OCI-LY7 (cell line): ENCODE data around the gene WWTR1. TPM values are rescaled to one million over a fixed set of nuclear protein-coding genes. Genes with fewer than 3 reads are reported as not detected.

Experiments
- BruUV-seq: library from RNA; stranded (reverse); fragments of 400-500 nt; replicated peaks from 2 replicates; lab custom pipeline; 2021; lab: Mats Ljungman, UMichigan
- CTCF ChIA-PET: fragments of 300-600 bp; sonication (Branson Sonifier 250); formaldehyde crosslinking; loops from one replicate; lab custom pipeline; 2022; ENCODE audit warnings: antibody characterized with exemption; ENCODE audit not compliant: unreplicated experiment; lab: Charles Lee
- POLR2A ChIA-PET: fragments of 300-600 bp; sonication (Branson Sonifier 250); formaldehyde crosslinking; loops from one replicate; lab custom pipeline; 2022; ENCODE audit warnings: antibody characterized with exemption; lab: Charles Lee
- DNase-seq: peaks from one replicate; pipeline ENCODE4 v3.0.0-alpha.2; 2015; ENCODE audit warnings: low spot score
- H2AFZ ChIP-seq: fragments of 200-600 bp; sonication (generic), shearing (Covaris generic); 2 replicates; pipeline ENCODE4 v1.6.1; 2014; ENCODE audit warnings: mild to moderate bottlenecking, antibody characterized with exemption, low read length, moderate library complexity
- H3K27ac ChIP-seq: fragments of 200-600 bp; sonication (generic); 2 replicates; pipeline ENCODE4 v1.5.1; 2014; ENCODE audit warnings: mixed run types, low read depth, mild to moderate bottlenecking, moderate library complexity, low read length, inconsistent platforms; ENCODE audit not compliant: poor library complexity, severe bottlenecking
- H3K36me3 ChIP-seq: fragments of 200-600 bp; sonication (generic); 2 replicates; pipeline ENCODE4 v1.6.1; 2014; ENCODE audit warnings: mild to moderate bottlenecking, antibody characterized with exemption, low read length, moderate library complexity, mixed read lengths; ENCODE audit not compliant: insufficient read depth
- H3K4me1 ChIP-seq: fragments of 200-600 bp; sonication (generic); 2 replicates; pipeline ENCODE4 v1.5.1; 2014; ENCODE audit warnings: mild to moderate bottlenecking, low read length; ENCODE audit not compliant: insufficient read depth, poor library complexity, severe bottlenecking
- H3K4me2 ChIP-seq: fragments of 200-600 bp; sonication (generic); 2 replicates; pipeline ENCODE4 v1.6.1; 2014; ENCODE audit warnings: mild to moderate bottlenecking, low read length
- H3K4me3 ChIP-seq: fragments of 200-600 bp; sonication (generic); 2 replicates; pipeline ENCODE4 v1.5.1; 2014; ENCODE audit warnings: mild to moderate bottlenecking, low read depth, low read length; ENCODE audit not compliant: poor library complexity, severe bottlenecking
- H3K79me2 ChIP-seq: fragments of 200-600 bp; sonication (generic); 2 replicates; pipeline ENCODE4 v1.6.1; 2016; ENCODE audit warnings: low read depth, mild to moderate bottlenecking, low read length, moderate library complexity, mixed read lengths; ENCODE audit not compliant: insufficient read depth
- H3K9me2 ChIP-seq: fragments of 200-600 bp; sonication (generic); 2 replicates; pipeline ENCODE4 v1.6.1; 2016; ENCODE audit warnings: mild to moderate bottlenecking, low read length, mixed read lengths; ENCODE audit not compliant: insufficient read depth
- H3K9me3 ChIP-seq: fragments of 200-600 bp; sonication (generic); 2 replicates; pipeline ENCODE4 v1.6.1; 2014; ENCODE audit warnings: mild to moderate bottlenecking, mixed run types, low read length, mixed read lengths
- H4K20me1 ChIP-seq: fragments of 200-600 bp; sonication (generic); 2 replicates; pipeline ENCODE4 v1.6.1; 2014; ENCODE audit warnings: mild to moderate bottlenecking, antibody characterized with exemption, low read length, moderate library complexity, mixed read lengths; ENCODE audit not compliant: insufficient read depth
- EZH2phosphoT487 ChIP-seq: fragments of 200-600 bp; sonication (generic); IDR thresholded peaks from 2 replicates; pipeline ENCODE4 v1.6.1; 2018; ENCODE audit warnings: low read depth, borderline replicate concordance, mild to moderate bottlenecking, mixed run types, antibody characterized with exemption, low read length, moderate library complexity, mixed read lengths
- intact Hi-C: fragments of 100-400 bp; cut with micrococcal nuclease; formaldehyde crosslinking; loops from one replicate; pipeline ENCODE4 v1.10.0; 2022; ENCODE audit not compliant: unreplicated experiment
- total RNA-seq, 2 experiments: library from RNA; depleted of rRNA in 1 of 2; stranded (reverse); fragments of >200 nt in 1 of 2; shearing (Covaris generic) in 1 of 2; gene quantifications; 2 replicates each; pipeline ENCODE4 v1.2.3, GENCODE V29; 2014 to 2022
- TF ChIP-seq, protein P1 (sequence below): fragments of 200-600 bp; sonication (generic); conservative IDR thresholded peaks from 2 replicates; pipeline ENCODE4 v1.5.1; 2014; ENCODE audit warnings: mild to moderate bottlenecking, antibody characterized with exemption, low read length, moderate library complexity, mixed read lengths

WWTR1 gene
- total RNA-seq, 2 experiments from 2014 or later: 0.15 TPM; not detected in 1

DNA sequence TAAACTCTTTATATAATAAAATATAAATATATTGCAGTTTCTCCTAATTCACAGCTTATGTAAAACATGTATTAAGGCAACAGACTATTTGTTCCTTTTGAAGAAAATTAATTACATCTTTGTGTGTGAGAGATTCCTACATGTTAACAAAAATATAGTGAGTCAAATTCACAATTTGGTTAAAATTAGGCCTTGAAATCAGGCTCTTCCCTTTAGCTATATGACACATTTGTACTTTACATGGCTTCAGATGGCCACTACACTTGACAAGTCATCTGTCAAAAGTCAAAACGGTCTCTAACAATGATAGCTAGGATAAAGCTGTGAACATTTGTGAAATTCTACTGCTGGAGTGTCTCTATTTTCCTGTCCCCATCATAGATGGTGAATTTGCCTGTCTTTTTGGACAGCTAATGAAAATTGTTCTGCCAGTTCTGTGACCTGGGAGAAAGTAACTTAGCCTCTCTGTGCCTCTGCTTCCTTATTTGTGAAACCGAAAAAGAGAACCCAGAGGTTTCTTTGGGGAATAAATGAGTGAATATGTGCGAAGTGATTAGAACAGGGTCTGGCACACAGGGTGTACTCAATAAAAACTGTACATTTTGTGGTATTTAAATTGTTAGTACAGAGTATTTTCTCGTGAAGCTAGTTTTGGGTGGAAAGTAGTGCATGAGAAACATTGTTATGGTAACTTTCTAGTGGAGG, 159.7 kb downstream of the WWTR1 start:
- Histone ChIP-seq H3K27ac (no peak overlapping the region), H3K4me1 (no peaks in the 10 kb centered on the region), H3K9me3 (no peaks in the 10 kb centered on the region), H4K20me1 (no peaks in the 10 kb centered on the region), H3K9me2 (no peaks in the 10 kb centered on the region), H3K79me2 (no peaks in the 10 kb centered on the region), H2AFZ (no peak overlapping the region), H3K4me3 (no peak overlapping the region), H3K4me2 (no peak overlapping the region), H3K36me3 (no peaks in the 10 kb centered on the region)
- intact Hi-C loops: no loop called here
- no TSS peak for BruUV-seq
- DNase-seq: no peak
- no peak for TF ChIP-seq EZH2phosphoT487
- TF ChIP-seq, protein P1, sequence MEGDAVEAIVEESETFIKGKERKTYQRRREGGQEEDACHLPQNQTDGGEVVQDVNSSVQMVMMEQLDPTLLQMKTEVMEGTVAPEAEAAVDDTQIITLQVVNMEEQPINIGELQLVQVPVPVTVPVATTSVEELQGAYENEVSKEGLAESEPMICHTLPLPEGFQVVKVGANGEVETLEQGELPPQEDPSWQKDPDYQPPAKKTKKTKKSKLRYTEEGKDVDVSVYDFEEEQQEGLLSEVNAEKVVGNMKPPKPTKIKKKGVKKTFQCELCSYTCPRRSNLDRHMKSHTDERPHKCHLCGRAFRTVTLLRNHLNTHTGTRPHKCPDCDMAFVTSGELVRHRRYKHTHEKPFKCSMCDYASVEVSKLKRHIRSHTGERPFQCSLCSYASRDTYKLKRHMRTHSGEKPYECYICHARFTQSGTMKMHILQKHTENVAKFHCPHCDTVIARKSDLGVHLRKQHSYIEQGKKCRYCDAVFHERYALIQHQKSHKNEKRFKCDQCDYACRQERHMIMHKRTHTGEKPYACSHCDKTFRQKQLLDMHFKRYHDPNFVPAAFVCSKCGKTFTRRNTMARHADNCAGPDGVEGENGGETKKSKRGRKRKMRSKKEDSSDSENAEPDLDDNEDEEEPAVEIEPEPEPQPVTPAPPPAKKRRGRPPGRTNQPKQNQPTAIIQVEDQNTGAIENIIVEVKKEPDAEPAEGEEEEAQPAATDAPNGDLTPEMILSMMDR: no peak
- ChIA-PET CTCF (no interaction called here), POLR2A (interaction anchor here (0.7 kb wide), 1 partner anchor 22 kb away, joined by 3 read pairs; no protein-coding TSS in a partner anchor)

DNA sequence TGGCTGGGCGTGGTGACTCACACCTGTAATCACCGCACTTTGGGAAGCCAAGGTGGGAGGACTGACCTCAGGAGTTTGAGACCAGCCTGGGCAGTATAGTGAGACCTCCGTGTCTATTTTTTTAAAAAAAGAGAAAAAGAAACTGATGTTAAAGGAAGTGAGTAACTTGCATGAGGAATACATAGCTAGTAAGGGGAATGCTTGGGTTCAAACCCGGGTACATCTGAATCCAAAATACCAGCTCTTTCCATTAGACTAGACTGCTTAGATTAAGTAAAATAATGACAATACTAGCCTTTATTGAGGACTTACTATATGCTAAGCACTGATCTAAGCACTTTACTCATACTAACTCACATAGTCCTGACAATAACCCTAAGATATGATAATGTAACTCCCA, 160.9 kb downstream of the WWTR1 start:
- Histone ChIP-seq H3K79me2 (no peaks in the 10 kb centered on the region), H3K4me1 (no peaks in the 10 kb centered on the region), H2AFZ (no peak overlapping the region), H3K4me3 (no peak overlapping the region), H3K4me2 (no peak overlapping the region), H3K9me3 (no peaks in the 10 kb centered on the region), H4K20me1 (no peaks in the 10 kb centered on the region), H3K36me3 (no peaks in the 10 kb centered on the region), H3K27ac (no peak overlapping the region), H3K9me2 (no peaks in the 10 kb centered on the region)
- intact Hi-C loops: no loop called here
- POLR2A ChIA-PET: no interaction called here
- CTCF ChIA-PET: no interaction called here
- TF ChIP-seq, protein P1: no peak
- TF ChIP-seq EZH2phosphoT487: no peak
- no TSS peak for BruUV-seq
- DNase-seq: no peak

DNA sequence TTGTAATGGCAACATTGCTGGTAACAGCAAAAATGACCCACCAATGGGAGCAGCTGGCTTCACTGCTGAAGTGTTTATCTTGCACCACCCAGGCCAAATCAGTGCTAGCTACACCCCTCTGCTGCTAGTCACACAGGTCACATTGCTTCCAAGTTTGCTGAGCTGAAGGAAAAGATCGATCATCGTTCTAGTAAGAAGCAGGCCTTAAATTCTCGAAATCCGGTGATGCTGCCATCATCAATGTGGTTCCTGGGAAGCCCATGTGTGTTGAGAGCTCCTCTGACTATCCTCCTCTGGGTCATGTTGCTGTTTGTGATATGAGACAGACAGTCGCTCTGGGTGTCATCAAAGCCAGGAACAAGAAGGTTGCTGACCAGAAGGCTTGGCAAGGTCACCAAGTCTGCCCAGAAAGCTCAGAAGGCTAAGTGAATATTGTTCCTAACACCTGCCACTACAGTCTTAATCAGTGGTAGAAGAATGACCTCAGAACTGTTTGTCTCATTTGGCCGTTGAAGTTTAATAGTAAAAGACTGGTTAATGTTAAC, 162.2 kb downstream of the WWTR1 start:
- ChIA-PET CTCF (no interaction called here), POLR2A (interaction anchor here (1.1 kb wide), 1 partner anchor 25 kb away, joined by 3 read pairs; no protein-coding TSS in a partner anchor)

More for the DNA sequence above, 162.2 kb downstream of the WWTR1 start:
- Histone ChIP-seq H3K36me3 (no peaks in the 10 kb centered on the region), H2AFZ (no peak overlapping the region), H3K9me2 (no peaks in the 10 kb centered on the region), H4K20me1 (no peaks in the 10 kb centered on the region), H3K27ac (no peak overlapping the region), H3K9me3 (no peaks in the 10 kb centered on the region), H3K4me1 (no peaks in the 10 kb centered on the region), H3K4me2 (no peak overlapping the region), H3K4me3 (no peak overlapping the region), H3K79me2 (no peaks in the 10 kb centered on the region)
- intact Hi-C loops: no loop called here
- DNase-seq: no peak
- TF ChIP-seq, protein P1: no peak
- TF ChIP-seq EZH2phosphoT487: no peak
- BruUV-seq: no TSS peak
